Stimulated activated CD8-positive, alpha-beta memory T cell treated with anti-CD3 and anti-CD28 coated beads, Interleukin-12 subunit alpha, Interleukin-12 subunit beta, amount 100 ng/mL, for 24 hours (primary cell): ENCODE measurements around the gene BRSK1.

Source experiments
- DNase-seq: peaks from one replicate; pipeline ENCODE4 v3.0.0-alpha.2; 2020; ENCODE audit errors: extremely low read depth

BRSK1 gene

DNA sequence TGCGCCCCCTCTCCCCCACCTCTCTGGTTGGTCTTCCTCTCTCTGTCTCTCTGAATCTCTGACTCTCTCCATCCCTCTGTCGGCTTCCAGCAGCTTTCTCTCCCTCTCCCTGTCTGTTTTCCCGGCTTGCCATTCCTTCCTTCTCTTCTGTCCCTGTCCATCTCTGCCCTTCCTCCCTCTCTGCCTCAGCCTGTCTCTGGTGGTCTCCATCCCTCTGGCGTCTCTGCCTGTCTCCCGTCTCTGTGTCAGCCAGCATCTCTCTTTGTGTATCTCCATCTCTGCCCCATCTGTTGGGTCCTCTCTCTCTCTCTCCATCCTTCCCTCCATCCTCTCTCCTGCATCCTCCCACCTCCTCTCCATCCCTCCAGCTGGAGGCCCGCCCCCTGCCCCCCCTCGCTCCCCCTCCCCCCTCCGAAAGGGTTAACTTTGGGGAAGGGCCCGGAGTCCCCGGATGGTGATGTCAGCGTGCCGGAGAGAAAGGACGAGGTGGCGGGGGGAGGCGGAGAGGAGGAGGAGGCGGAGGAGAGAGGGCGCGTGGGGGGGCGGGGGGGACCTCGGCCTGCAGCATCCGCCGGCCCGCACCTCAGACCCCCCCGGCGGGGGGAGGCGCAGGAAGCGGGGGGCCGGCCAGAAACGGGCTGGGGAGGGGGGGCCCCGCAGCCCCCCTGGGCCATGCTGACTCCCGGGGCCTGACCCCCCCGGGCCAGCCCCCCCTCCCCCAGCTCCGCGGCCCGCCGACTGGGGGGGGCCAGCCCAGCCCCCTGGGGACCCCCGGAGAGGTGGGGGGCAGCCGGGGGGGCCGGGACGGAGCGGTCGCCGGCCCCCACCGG, at the start of gene BRSK1:
Gene BRSK1, plus strand, starts transcription at position 450 of the 830 bp plus-strand sequence. CDS start 446 bp downstream, outside the sequence.
- no peak for DNase-seq

DNA sequence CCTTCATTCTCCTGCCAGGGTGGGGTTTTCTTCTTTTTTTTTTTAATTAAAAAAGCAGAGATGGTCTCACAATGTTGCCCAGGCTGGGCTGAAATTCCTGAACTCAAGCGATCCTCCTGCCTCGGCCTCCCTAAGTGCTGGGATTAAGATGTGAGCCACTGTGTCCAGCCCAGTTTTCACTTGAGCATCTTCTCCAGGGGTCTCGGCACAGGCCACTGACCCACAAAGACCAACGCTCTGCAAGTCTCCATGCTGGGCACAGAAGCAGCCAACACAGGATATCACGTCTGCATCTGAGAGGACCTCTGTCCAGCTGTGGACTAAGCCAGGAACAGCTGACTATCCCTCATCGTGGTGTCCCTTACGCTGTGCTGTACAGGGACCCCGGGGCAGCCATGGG, 45.8 kb upstream of the BRSK1 start:
- no peak for DNase-seq

DNA sequence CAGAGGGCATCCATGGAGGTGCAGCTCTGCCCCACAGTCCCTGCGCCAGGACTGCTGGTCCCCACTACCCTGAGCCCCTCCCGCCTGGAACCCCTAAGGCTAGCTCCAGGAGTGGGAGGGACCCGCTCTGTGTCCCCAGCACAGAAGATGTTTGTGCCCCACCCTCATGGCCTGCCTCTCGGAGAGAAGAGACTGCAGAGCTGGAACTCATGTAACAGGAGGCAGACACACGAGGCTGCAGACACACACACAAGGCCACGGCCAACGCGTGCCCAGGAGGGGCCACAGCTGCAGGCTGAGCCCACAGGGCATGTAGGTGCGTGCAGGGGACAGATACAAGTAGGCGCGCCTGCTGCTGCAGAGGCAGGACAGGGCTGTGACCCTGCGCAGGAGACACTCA, 44.8 kb upstream of the BRSK1 start:
- DNase-seq, result no peak

DNA sequence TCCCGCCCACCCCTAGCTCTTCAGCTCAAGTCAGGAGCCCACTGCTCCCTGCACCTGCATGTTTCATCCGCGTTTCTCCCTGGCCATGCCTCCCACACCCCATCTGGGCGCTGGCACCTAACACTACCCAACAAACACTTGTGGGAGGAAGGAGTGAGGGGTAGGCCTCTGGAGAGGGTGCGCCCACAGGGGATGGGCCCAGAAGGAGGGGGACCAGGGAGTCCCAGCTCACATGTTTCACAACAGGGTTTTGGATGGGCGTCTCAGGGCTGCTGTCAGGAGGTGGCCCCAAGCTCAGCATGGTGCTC, 43.1 kb upstream of the BRSK1 start:
- DNase-seq, result no peak

DNA sequence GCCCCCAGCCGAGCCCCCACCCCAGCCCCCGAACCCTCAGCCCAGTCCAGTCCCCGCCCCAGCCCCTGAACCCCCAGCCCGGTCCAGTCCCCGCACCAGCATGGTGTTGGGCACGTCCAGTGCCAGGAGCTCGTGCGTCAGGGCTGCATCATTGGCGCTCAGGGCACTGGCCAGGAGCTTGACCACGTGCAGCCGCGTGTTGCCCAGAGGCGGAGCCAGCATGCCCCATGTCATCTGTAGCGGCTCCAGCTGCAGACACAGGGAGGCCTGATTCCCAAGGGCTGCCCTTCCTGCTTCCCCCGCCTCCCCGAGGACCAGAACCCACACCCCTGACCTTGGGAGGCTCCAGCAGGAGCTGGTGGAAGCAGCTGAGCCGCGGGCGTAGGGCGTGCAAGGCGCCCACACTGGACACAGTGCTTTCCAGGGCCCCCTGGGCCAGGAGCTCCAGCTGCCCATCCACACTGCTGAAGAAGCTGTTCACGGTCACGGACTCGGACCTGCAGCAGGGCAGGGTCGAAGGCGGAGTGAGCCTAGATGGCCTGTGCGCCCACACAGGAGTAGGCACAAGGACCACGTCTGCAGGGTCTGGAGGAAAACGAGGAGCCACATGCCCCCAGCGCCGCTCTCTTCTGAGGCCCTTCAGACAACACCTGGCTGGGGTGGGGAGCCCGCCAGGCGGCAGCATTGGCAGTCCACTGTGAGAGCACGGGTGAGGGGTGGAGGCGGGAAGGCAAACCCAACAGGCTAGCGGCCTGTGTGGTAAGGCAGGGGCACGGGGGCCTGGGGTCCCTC, 42.5 kb upstream of the BRSK1 start:
- no peak for DNase-seq

DNA sequence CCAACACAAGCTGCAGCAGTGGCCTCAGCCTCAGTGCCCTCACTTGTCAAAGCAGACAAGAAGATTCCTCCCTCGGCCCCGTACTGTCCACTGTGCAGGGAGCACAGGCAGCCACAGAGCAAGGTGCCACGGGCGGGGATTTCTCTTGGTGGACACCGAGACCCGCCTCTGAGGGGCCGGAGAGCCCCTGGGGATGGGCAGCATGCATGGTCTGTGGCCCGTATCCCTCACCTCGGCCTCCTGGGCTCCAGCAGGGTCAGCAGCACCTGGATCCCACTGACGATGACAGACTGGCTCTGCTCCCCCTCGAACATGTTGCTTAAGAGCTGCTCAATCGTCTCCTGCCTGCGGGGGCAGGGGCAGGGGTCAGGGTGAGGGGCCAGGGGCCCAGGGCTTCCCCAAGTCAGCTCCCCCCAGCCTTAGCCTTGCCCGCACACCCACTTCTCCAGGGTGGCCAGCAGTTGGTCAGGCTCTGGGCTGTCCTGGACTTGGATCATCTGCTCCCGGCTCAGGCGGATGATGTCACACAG, 41.8 kb upstream of the BRSK1 start:
- DNase-seq, result no peak

DNA sequence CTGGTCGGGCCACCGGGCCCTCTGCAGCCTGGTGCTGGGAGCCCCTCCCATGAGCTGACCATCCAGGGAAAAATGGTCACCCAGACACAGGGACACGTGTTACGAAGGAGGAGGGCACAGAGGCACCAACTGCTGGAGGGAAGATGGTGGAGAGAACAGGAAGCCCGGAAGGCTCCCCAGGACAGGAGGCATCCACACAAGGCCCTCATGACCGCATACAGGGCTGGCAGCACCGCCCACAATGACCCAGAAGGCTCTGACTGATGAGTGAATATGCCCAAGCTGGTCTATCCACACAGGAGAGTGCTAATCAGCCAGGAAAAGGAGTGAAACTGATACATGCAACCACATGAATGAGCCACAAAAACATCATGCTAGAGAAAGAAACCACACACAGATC, 41.3 kb upstream of the BRSK1 start:
- DNase-seq, result no peak

DNA sequence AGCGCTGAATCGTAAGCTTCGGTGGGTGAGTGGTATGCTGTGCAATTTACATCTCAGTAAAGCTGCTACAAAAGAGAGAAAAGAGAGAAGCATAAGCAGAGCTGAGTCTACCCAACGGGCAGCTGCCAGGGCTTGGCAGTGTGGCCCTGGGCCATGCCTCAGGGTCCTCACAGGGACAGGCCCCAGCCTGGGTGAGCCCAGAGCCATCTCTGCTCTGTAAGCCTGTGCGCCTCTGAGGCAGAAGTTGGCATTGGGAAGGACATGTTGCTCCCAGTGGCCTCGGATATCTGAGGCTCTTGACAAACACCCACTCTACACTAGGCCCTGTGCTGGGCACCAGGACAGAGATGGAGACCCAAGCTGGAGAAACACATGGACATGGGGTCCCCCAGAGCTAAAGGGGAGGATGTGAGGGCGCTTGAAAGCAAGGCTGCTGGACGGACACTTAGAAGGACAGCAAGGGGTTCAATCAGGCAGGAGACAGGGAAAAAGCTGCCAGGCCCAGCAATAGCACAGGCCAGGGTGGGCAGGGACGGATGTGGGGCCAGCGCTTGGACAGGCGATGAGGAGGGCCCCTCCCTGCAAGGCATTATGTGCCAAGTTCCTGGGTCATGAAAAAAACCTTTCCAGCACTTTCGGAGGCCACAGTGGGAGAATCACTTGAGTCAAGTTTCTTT, 39.7 kb upstream of the BRSK1 start:
- DNase-seq, result no peak

DNA sequence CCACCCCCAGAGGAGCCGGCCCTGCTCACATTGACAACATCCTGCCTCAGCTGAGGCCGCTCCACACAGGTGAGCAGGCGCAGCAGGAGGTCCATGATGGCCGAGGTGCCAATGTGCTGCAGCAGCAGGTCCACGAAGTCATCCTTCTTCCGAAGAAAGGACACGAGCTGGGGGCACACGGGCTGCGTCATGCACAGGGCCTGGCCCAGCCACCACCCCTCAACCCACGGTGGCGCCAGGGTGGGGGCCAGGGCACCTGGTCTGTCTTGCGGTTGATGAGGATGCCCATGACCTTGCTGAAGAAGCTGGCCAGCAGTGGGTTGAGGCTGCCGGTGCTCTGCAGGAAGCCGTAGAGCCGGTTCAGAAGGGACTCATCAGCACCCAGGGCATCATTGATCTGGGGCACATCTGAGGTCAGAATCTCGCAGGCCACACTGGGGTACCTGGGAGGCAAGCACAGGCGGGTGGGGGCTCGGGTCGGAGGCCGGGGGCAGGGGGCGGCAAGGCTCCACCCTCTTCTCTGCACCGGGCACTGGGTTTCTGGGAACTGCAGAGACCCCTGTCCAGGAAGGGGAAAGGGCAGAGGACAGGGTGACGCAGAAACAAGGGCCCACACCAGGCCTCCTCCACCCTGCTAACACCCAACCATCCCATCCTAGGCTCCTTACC, 38.4 kb upstream of the BRSK1 start:
- no peak for DNase-seq

DNA sequence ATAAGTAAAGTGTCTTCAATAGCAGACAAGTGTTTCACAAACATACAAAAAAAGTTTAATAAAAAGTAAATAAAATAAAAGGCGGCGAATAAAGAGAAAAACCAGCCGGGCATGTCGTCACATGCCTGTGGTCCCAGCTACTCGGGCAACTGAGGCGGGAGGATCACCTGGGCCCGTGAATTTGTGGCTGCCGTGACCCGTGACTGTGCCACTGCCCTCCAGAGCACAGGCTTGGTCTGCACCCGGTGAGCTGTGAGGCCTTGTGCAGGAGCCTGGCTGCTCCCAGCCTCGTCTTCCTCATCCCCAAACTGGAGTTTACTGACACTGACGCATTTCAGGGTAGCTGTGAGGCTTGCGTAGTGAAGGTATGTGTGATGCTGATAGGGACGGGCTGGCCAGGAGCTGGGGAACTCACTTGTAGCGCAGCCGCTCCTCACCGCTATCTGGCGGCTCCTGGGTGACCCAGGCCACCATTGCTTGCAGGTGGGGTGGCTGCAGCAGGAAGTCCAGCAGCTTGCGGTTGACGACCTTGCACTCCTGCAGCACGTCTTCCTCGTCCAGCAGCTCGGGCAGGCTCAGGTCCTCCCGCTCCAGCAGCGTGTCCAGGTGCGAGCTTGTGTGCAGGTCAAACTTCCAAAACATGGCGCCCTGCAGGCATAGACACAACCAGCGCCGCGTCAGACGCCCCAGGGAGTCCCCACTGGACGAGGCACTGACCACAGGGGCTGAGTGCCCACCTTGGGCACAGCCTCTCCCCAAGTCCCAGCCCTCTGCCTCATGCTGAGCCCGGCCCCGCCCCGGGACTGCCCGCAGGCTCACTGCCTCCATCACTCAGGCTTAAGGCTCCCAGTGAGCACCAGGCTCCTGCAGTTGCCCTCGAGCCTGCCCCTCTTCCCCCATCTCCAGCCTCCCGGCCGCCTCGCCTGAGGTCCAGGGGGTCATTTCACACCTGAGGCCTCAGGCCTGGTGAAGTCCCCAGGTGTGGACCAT, 37.0 kb upstream of the BRSK1 start:
- DNase-seq, result no peak

DNA sequence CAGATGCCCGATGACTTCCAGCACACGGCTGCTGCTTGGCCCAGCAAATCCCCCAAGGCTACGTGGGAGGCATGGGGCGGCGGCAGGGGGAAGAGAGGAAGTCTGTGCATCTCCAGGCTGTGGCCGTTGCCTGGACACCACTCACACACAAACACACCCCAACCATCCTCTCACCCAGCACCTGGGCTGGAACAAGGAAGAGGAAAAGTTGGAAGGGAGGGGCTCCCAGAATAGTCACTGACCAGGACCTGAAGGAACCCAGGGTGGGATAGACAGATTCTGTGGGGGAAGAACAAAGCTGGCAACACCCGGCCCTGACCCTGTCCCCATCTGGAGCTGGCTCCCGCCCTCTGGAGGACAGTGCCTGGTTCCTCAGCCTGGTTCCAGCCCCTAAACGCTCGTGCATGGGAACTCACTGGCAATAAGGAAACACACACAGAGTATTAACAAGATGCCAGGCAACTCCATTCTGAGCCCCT, 36.1 kb upstream of the BRSK1 start:
- DNase-seq, result no peak

DNA sequence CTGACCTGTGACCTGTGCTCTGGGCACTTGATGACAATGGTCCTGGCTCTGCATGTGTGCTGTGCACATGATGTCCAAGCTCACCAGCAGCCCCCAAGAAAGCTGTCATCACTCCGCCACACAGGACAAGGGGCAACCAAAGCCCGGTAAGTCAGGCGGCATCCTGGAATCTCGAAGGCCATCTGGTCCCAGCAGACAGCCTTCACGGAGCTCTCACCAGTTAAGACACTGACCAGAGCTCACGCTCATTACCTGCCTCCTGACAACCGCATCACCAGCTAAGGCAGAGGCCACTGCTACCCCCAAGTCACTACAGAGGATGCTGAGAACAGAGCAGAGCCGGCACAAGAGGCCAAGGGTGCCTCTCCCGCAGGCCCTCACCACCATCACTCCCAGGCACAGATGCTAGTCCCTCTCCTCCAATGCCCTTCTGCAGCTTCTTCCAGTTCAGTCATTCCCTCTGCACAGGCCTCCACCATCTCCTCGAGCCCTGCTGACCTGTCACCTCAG, 35.6 kb upstream of the BRSK1 start:
- DNase-seq, result no peak

DNA sequence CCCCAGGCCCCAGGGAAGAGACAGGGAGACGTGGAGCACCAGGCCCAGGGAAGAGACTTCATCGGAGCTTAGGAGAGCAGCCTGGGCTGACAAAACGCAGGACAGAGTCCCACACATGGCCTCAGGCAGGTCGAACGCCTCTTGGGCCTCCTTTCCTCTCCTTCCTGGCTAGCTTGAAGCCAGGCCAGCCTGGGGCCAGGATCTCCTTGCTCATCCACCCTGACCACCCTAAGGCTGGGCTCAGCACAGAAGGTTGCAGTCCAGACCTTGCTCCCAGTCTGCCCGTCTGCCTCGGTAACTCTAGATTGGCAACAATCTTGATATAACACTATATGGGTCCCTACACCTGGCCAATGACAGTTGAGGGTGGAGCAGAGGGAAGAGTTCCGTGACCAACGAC, 35.1 kb upstream of the BRSK1 start:
- no peak for DNase-seq

DNA sequence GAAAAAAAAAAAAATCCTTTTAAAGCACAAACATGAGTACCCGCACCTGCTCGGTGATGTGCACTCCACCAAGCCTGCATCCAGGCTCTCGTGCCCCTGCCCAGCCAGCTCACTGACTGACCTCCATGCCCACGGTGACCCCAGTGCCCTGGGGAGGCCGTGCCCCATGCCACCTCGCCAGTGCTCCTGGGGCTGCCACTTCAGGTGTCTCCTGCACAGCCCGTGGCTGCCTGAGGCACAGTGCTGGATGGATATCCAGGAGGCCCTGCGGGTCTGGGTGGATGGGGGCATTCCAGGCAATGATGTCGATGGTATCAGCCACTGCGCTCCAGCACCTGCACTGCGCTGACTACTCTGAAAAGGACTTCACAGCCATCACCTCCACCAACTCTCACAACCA, 34.0 kb upstream of the BRSK1 start:
- DNase-seq, result no peak

DNA sequence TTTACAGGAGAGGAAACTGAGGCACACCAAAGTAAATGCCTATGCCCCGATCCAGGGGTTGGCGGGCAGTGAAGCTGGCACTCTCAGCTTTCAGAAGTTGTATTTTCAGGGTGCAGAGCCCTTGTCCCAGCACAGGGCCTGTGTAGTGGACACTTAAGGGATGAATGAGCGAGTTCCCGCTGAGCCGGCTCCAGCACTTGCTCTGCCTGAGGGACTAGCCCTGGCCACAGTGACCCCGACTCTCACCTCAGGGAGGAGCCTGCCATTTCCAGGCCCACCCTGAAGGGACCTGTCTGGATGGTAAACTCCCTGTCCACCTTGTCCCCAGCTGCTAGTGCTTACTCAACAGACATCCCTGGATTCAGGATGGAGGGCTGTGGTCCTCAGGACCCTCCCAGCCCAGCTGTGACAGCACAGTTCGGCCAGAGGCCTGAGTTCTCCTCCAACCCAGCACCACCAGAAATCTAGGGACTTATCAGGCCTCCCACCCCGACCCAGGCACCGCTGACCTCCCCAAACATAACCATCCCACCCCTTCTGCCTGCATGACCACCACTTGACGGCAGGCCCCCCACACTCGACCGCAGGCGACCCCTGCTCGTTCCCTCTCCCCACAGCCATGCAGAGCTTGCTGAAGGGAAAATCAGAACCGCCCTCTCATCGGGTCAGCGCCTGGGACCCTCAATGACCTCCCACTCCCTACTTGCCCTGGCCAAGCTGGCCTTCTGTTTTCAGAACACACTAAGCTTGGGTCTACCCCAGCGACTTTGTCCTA, 33.3 kb upstream of the BRSK1 start:
- DNase-seq, result no peak

DNA sequence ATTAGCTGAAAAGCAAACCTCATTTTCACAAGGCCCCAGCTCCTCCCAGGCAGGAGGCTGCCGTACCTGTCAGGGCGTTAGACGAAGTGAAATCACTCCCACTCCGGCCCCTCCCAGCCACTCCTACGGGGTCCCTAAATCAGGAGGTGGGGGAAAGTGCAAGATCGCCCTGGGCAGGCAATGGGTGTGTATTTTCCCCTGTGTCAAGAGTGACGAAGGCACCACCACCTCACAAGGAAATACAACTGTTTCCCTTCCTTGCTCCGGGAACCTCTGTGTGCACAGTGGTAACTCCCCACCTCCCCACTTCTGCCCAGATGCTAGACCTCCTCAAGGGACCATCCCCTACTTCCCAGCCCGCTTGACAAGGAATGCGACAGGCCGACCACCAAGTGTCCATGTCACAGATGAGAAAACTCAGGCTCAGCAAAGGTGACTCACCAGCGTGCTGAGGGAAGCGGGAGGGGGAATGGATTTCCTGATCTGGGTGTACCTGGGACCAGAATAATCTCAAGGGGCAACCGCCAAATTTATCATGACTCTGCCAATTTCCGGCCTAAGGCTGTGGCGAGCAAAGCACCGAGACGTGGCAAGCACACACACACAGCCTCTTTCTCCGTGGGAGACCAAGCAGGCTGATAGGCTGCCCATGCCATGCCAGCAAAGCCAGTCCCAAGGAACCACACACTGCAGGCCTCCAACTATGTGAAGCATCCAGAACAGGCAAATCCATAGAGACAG, 32.3 kb upstream of the BRSK1 start:
- DNase-seq, result peak; percentile 9

DNA sequence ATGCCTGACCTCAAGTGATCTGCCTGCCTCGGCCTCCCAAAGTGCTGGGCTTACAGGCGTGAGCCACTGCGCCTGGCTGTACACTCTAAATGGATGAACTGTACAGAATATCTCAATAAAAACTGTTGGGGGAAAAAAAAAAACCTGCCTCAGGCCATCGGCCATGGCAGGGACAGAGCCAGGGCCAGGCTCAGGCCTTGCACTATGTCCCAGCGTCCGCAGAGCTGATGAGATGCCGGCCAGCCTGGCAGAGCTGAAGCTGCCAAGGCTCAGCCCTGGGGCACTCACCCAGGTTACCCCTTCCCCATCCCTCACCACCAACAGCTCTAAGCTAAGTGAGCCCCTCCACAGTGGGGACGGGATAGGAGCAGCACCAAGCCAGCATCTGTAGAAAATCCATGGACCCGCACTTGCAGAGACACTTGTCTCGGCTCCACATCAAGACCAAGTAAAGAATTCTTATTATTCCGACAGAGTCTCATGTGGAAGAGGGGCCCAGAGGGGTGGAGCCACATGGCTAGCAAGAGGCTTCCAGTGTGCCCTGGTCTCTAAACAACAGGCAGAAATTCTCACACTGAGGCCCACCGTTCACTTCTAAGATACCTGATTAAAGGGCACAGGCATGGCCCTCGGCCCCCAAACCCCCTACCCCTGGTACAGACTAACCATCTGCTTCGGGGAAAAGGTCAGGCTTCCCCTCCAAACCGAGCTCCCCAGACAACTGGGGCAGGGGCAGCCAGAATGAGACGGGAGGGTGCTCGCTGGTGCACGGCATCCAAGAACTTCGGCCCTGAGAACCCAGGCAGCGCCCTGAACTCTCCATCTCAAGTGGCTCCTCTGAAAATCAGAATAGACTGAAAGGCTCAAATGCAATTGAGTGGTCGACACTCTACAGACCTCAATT, 30.8 kb upstream of the BRSK1 start:
- DNase-seq, result no peak
